H9 (cell line): ENCODE data around the gene UBE3C. TPM values are rescaled to one million over a fixed set of nuclear protein-coding genes. Genes with fewer than 3 reads are reported as not detected.
A peak's percentile ranks its signal among the peaks of the same experiment; 100 is the strongest.

Source experiments
- DNase-seq: peaks from one replicate; pipeline ENCODE4 v3.0.0-alpha.2; 2017
- H2AFZ ChIP-seq: one replicate; pipeline ENCODE4 v1.6.1; 2013; ENCODE audit warnings: mild to moderate bottlenecking, low read length, control low read depth, moderate library complexity
- H2AK5ac ChIP-seq: 2 replicates; pipeline ENCODE4 v1.6.1; 2013; ENCODE audit warnings: low read length, control low read depth, mixed read lengths; ENCODE audit not compliant: insufficient read length
- H2BK120ac ChIP-seq: one replicate; pipeline ENCODE4 v1.6.1; 2013; ENCODE audit warnings: low read depth, mild to moderate bottlenecking, low read length, control low read depth, inconsistent platforms; ENCODE audit not compliant: poor library complexity, severe bottlenecking
- H2BK12ac ChIP-seq: 2 replicates; pipeline ENCODE4 v1.6.1; 2013; ENCODE audit warnings: low read length, control low read depth, mixed read lengths, low read depth; ENCODE audit not compliant: insufficient read length
- H2BK15ac ChIP-seq: 2 replicates; pipeline ENCODE4 v1.6.1; 2013; ENCODE audit warnings: low read depth, low read length, control low read depth
- H2BK20ac ChIP-seq: one replicate; pipeline ENCODE4 v1.6.1; 2013; ENCODE audit warnings: low read depth, mild to moderate bottlenecking, low read length, control low read depth, inconsistent platforms; ENCODE audit not compliant: poor library complexity, severe bottlenecking
- H2BK5ac ChIP-seq: 2 replicates; pipeline ENCODE4 v1.6.1; 2013; ENCODE audit warnings: low read length, control low read depth, mixed read lengths; ENCODE audit not compliant: insufficient read length
- H3K14ac ChIP-seq: 2 replicates; pipeline ENCODE4 v1.6.1; 2013; ENCODE audit warnings: low read length, control low read depth; ENCODE audit not compliant: insufficient read depth
- H3K18ac ChIP-seq: 2 replicates; pipeline ENCODE4 v1.6.1; 2013; ENCODE audit warnings: low read depth, mild to moderate bottlenecking, mixed read lengths, low read length, control low read depth; ENCODE audit not compliant: insufficient read length
- H3K23ac ChIP-seq: 2 replicates; pipeline ENCODE4 v1.6.1; 2013; ENCODE audit warnings: low read length, control low read depth, mixed read lengths, low read depth; ENCODE audit not compliant: insufficient read length
- H3K23me2 ChIP-seq: 2 replicates; pipeline ENCODE4 v1.6.1; 2013; ENCODE audit warnings: low read depth, mild to moderate bottlenecking, mixed read lengths, low read length, control low read depth; ENCODE audit not compliant: insufficient read length, poor library complexity, severe bottlenecking
- H3K27ac ChIP-seq: 2 replicates; pipeline ENCODE4 v1.5.1; 2013; ENCODE audit warnings: low read length, control low read depth, mixed read lengths, low read depth; ENCODE audit not compliant: insufficient read length
- H3K27me3 ChIP-seq: 2 replicates; pipeline ENCODE4 v1.6.1; 2013; ENCODE audit warnings: low read length, control low read depth, inconsistent platforms; ENCODE audit not compliant: insufficient read depth
- H3K4ac ChIP-seq: 2 replicates; pipeline ENCODE4 v1.6.1; 2013; ENCODE audit warnings: low read depth, mild to moderate bottlenecking, control low read depth, inconsistent platforms, low read length, moderate library complexity
- H3K4me1 ChIP-seq: 2 replicates; pipeline ENCODE4 v1.6.1; 2013; ENCODE audit warnings: low read length, control low read depth, inconsistent platforms; ENCODE audit not compliant: insufficient read depth
- H3K4me2 ChIP-seq: 2 replicates; pipeline ENCODE4 v1.6.1; 2013; ENCODE audit warnings: low read length, control low read depth, mixed read lengths; ENCODE audit not compliant: insufficient read length, insufficient read depth
- H3K56ac ChIP-seq: 2 replicates; pipeline ENCODE4 v1.6.1; 2013; ENCODE audit warnings: low read depth, mild to moderate bottlenecking, mixed read lengths, low read length, control low read depth; ENCODE audit not compliant: insufficient read length
- H3K79me1 ChIP-seq: 2 replicates; pipeline ENCODE4 v1.6.1; 2013; ENCODE audit warnings: low read depth, mild to moderate bottlenecking, moderate library complexity, low read length, control low read depth, inconsistent platforms; ENCODE audit not compliant: insufficient read depth, poor library complexity, severe bottlenecking
- H3K79me2 ChIP-seq: 2 replicates; pipeline ENCODE4 v1.6.1; 2013; ENCODE audit warnings: low read length, control low read depth, inconsistent platforms; ENCODE audit not compliant: insufficient read depth
- H3K9ac ChIP-seq: 2 replicates; pipeline ENCODE4 v1.6.1; 2013; ENCODE audit warnings: low read length, control low read depth, mixed read lengths; ENCODE audit not compliant: insufficient read length; ENCODE audit errors: extremely low read depth
- H3K9me3 ChIP-seq: one replicate; pipeline ENCODE4 v1.6.1; 2013; ENCODE audit warnings: low read depth, low read length, inconsistent platforms; ENCODE audit not compliant: control insufficient read depth
- H3T11ph ChIP-seq: one replicate; pipeline ENCODE4 v1.6.1; 2013; ENCODE audit warnings: mild to moderate bottlenecking, low read length, control low read depth, inconsistent platforms
- H4K20me1 ChIP-seq: one replicate; pipeline ENCODE4 v1.6.1; 2013; ENCODE audit not compliant: control insufficient read depth, insufficient read length, insufficient read depth
- H4K5ac ChIP-seq: 2 replicates; pipeline ENCODE4 v1.6.1; 2013; ENCODE audit warnings: low read depth, mild to moderate bottlenecking, mixed read lengths, low read length, control low read depth; ENCODE audit not compliant: insufficient read length
- H4K8ac ChIP-seq: replicated peaks from 2 replicates; pipeline ENCODE4 v1.6.1; 2013; ENCODE audit warnings: low read length, control low read depth, mixed read lengths, low read depth; ENCODE audit not compliant: insufficient read length
- H4K91ac ChIP-seq: 2 replicates; pipeline ENCODE4 v1.6.1; 2013; ENCODE audit warnings: low read depth, mild to moderate bottlenecking, moderate library complexity, mixed read lengths, low read length, control low read depth; ENCODE audit not compliant: insufficient read length
- H3K27ac Mint-ChIP-seq, 3 experiments: 2 replicates in 2 of 3; 3 replicates in 1 of 3; pipeline ENCODE4 v1.8.0; 2020 to 2021; ENCODE audit warnings: mixed read lengths in 3 of 3, mild to moderate bottlenecking in 1 of 3, moderate library complexity in 1 of 3
- H3K27me3 Mint-ChIP-seq: 2 replicates; pipeline ENCODE4 v1.8.0; 2021; ENCODE audit warnings: low read depth, mild to moderate bottlenecking, moderate library complexity, mixed read lengths
- H3K36me3 Mint-ChIP-seq, 3 experiments: 2 replicates in 2 of 3; 3 replicates in 1 of 3; pipeline ENCODE4 v1.8.0; 2020 to 2021; ENCODE audit warnings: low read depth in 3 of 3, mixed read lengths in 3 of 3; ENCODE audit not compliant: insufficient read depth in 1 of 3
- H3K4me1 Mint-ChIP-seq, 2 experiments: 2 replicates each; pipeline ENCODE4 v1.8.0; 2020; ENCODE audit warnings: mixed read lengths in 2 of 2
- H3K4me3 Mint-ChIP-seq, 2 experiments: 2 replicates in 1 of 2; 3 replicates in 1 of 2; pipeline ENCODE4 v1.8.0; 2020 to 2021; ENCODE audit warnings: mild to moderate bottlenecking in 2 of 2, mixed read lengths in 2 of 2, moderate library complexity in 1 of 2
- H3K9me3 Mint-ChIP-seq, 2 experiments: 2 replicates in 1 of 2; 3 replicates in 1 of 2; pipeline ENCODE4 v1.8.0; 2020; ENCODE audit warnings: mild to moderate bottlenecking in 2 of 2, mixed read lengths in 2 of 2, moderate library complexity in 1 of 2
- WGBS: extraction: QIAGEN DNeasy Blood & Tissue Kit; methylation state at CpG from one replicate; pipeline ENCODE4 v1.1.7; 2013; ENCODE audit warnings: missing lambda C conversion rate, low lambda C conversion rate, mixed read lengths; ENCODE audit not compliant: insufficient read length; ENCODE audit errors: extremely low coverage; 5-methylcytosine and 5-hydroxymethylcytosine counted together
- total RNA-seq: library from RNA; stranded (reverse); gene quantifications from 2 replicates; pipeline ENCODE4 v1.2.1, GENCODE V29; 2021
- TF ChIP-seq, protein P1 (sequence below): fragments of 200-600 bp; sonication (generic); conservative IDR thresholded peaks from 3 replicates; pipeline ENCODE4 v1.8.0; 2021; ENCODE audit warnings: antibody characterized with exemption, mild to moderate bottlenecking

Gene UBE3C
- total RNA-seq, 1 experiment from 2014 or later, result 63.3 TPM

DNA sequence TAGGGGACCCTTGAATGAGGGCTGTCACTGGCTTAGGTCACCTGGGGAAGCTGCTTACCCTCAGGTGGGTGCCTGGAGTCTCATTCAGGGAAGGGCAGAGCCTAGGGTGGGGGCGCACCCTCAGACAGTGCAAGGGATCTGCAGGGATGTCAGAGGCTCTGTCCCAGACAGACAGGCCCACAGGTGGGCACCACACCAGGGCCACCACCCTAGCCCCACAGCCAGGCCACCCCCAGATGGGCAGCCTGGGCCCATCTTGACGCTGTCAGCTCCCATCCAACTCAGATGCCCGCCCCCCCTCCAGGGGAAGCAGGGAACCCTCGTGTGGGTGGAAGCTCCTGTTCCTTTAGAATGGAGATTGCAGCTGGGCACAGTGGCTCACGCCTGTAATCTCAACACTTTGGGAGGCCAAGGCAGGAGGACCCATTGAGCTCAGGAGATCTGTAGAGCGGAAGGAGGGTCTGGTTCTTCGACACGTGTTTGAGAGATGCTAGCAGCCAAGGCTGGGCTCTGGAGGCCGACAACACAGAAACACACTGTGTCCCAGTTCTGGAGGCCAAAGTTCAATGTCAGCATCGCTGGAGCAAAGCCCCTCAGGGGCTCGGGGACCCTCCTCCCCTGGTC, 139.6 kb downstream of the UBE3C start:
- no peak overlapping the region for H3K56ac ChIP-seq
- H4K91ac ChIP-seq, result no peak overlapping the region
- no peak overlapping the region for H3T11ph ChIP-seq
- H3K9ac ChIP-seq, result no peak overlapping the region
- H3K23me2 ChIP-seq, result no peaks in the 10 kb centered on the region
- H2BK12ac ChIP-seq, result no peak overlapping the region
- Mint-ChIP-seq H3K27ac (peak overlapping the region in 1 of 3 experiments; percentile 48; a peak in 1 of 7 replicates), H3K27me3 (no peaks in the 10 kb centered on the region), H3K36me3 (no peaks in the 10 kb centered on the region), H3K9me3 (no peaks in the 10 kb centered on the region), H3K4me3 (no peak overlapping the region), H3K4me1 (peaks cover 10% of the 10 kb centered on the region in 2 experiments)
- no peak overlapping the region for H4K8ac ChIP-seq
- WGBS, result no CpG with 5 or more reads among the region's 11 CpGs
- TF ChIP-seq, protein P1, sequence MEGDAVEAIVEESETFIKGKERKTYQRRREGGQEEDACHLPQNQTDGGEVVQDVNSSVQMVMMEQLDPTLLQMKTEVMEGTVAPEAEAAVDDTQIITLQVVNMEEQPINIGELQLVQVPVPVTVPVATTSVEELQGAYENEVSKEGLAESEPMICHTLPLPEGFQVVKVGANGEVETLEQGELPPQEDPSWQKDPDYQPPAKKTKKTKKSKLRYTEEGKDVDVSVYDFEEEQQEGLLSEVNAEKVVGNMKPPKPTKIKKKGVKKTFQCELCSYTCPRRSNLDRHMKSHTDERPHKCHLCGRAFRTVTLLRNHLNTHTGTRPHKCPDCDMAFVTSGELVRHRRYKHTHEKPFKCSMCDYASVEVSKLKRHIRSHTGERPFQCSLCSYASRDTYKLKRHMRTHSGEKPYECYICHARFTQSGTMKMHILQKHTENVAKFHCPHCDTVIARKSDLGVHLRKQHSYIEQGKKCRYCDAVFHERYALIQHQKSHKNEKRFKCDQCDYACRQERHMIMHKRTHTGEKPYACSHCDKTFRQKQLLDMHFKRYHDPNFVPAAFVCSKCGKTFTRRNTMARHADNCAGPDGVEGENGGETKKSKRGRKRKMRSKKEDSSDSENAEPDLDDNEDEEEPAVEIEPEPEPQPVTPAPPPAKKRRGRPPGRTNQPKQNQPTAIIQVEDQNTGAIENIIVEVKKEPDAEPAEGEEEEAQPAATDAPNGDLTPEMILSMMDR, result no peak
- H2BK5ac ChIP-seq, result no peak overlapping the region
- no peak overlapping the region for H4K5ac ChIP-seq
- H3K27ac ChIP-seq, result no peak overlapping the region
- H3K9me3 ChIP-seq, result no peaks in the 10 kb centered on the region
- no peak overlapping the region for H3K4ac ChIP-seq
- H2BK120ac ChIP-seq, result no peak overlapping the region
- H2AK5ac ChIP-seq, result no peak overlapping the region
- no peaks in the 10 kb centered on the region for H3K79me1 ChIP-seq
- DNase-seq, result no peak
- no peak overlapping the region for H2AFZ ChIP-seq
- no peak overlapping the region for H3K4me2 ChIP-seq
- H4K20me1 ChIP-seq, result no peaks in the 10 kb centered on the region
- H2BK20ac ChIP-seq, result no peak overlapping the region
- H3K4me1 ChIP-seq, result no peaks in the 10 kb centered on the region
- H3K23ac ChIP-seq, result no peak overlapping the region
- no peak overlapping the region for H2BK15ac ChIP-seq
- H3K18ac ChIP-seq, result no peak overlapping the region
- H3K79me2 ChIP-seq, result no peaks in the 10 kb centered on the region
- no peaks in the 10 kb centered on the region for H3K27me3 ChIP-seq
- no peak overlapping the region for H3K14ac ChIP-seq
